Prostate gland (tissue), 2 donors: ENCODE measurements around the gene TUBAL3. TPM values are rescaled to one million over a fixed set of nuclear protein-coding genes. Genes with fewer than 3 reads are reported as not detected.
"Not testable (repeated sequence)": the region's sequence is repeated elsewhere in the genome, so short reads cannot be mapped to it uniquely, and the experiment has no call there.

ENCODE experiments used
- DNase-seq: peaks from one replicate; pipeline ENCODE4 v3.0.0-alpha.2; 2019; ENCODE audit warnings: low spot score
- H3K27ac ChIP-seq, 2 donors: fragments of 200-600 bp; sonication (generic); 2 replicates each; pipeline ENCODE4 v1.5.1; 2017 to 2019
- H3K27me3 ChIP-seq: fragments of 200-600 bp; sonication (generic); replicated peaks from 2 replicates; pipeline ENCODE4 v1.5.1; 2019; ENCODE audit not compliant: insufficient read depth
- H3K36me3 ChIP-seq, 2 donors: fragments of 200-600 bp; sonication (generic); 1 replicate in 1 of 2; 2 replicates in 1 of 2; pipeline versions ENCODE4 v1.5.1 to v1.8.1; 2017 to 2019
- H3K4me1 ChIP-seq: fragments of 200-600 bp; sonication (generic); replicated peaks from 2 replicates; pipeline ENCODE4 v1.5.1; 2019
- H3K4me3 ChIP-seq, 2 donors: fragments of 200-600 bp; sonication (generic); 2 replicates each; pipeline ENCODE4 v1.5.1; 2017 to 2019
- H3K9me3 ChIP-seq: fragments of 200-600 bp; sonication (generic); 2 replicates; pipeline ENCODE4 v1.5.1; 2017
- CTCF ChIP-seq, 4 experiments: fragments of 200-600 bp in 2 of 4; fragments of 450-650 bp in 2 of 4; sonication (generic) in 2 of 4; IDR thresholded peaks; 1 replicate in 3 of 4; 2 replicates in 1 of 4; pipeline ENCODE4 v1.5.1; 2016 to 2019; ENCODE audit warnings: antibody characterized with exemption in 4 of 4, mild to moderate bottlenecking in 2 of 4, moderate library complexity in 2 of 4
- POLR2A ChIP-seq: fragments of 450-650 bp; IDR thresholded peaks from one replicate; pipeline ENCODE4 v1.6.1; 2016; ENCODE audit warnings: antibody characterized with exemption, mild to moderate bottlenecking
- POLR2AphosphoS5 ChIP-seq: sonication (generic); formaldehyde crosslinking; IDR thresholded peaks from one replicate; pipeline ENCODE4 v1.6.1; 2017; ENCODE audit warnings: antibody characterized with exemption
- WGBS: methylation state at CpG from one replicate; pipeline ENCODE4 v1.1.5; 2018; 5-methylcytosine and 5-hydroxymethylcytosine counted together
- intact Hi-C: fragments of 100-400 bp; cut with DNase I; formaldehyde crosslinking; loops from one replicate; pipeline ENCODE4 v1.14.2; 2022
- total RNA-seq, 2 donors: library from RNA; depleted of rRNA; stranded (reverse); fragments of >200 nt; gene quantifications; one replicate each; pipeline ENCODE4 v1.1.0, GENCODE V29; 2016

TUBAL3 gene
- total RNA-seq, 2 donors from 2014 or later: 1.1 TPM; not detected in 1

- H3K27ac ChIP-seq: no peak overlapping the region
- 97% methylated on average over 1 of the region's 1 CpG for WGBS
- DNase-seq: no peak
- TF ChIP-seq CTCF (IDR thresholded peaks at IDR 0.05) (no peak), POLR2A (no peak), POLR2AphosphoS5 (no peak)
- no peaks in the 10 kb centered on the region for H3K9me3 ChIP-seq
- no peak overlapping the region for H3K4me3 ChIP-seq
- intact Hi-C loops: no loop called here
- no peaks in the 10 kb centered on the region for H3K27me3 ChIP-seq
- no peaks in the 10 kb centered on the region for H3K4me1 ChIP-seq
- no peaks in the 10 kb centered on the region for H3K36me3 ChIP-seq
Observed at GRCh38 chr10:5390607-5391205, 13.9 kb downstream of the TUBAL3 start.

GRCh38 chr10:5387169-5387568 is 17.5 kb downstream of the TUBAL3 start:
- intact Hi-C loops: loop anchor here (5.0 to 10.0 kb wide), 2 partner anchors 292 to 540 kb away; partner anchors contain the start of gene AKR1C3
- H3K4me3 ChIP-seq: no peak overlapping the region
- TF ChIP-seq CTCF (IDR thresholded peaks at IDR 0.05): no peak

GRCh38 chr10:5385224-5385623 is 19.4 kb downstream of the TUBAL3 start:
- TF ChIP-seq POLR2A: no peak
- no peak for TF ChIP-seq CTCF (IDR thresholded peaks at IDR 0.05)
- no peak for TF ChIP-seq POLR2AphosphoS5
- H3K4me1 ChIP-seq: no peaks in the 10 kb centered on the region
- no peaks in the 10 kb centered on the region for H3K27me3 ChIP-seq
- no peaks in the 10 kb centered on the region for H3K36me3 ChIP-seq
- H3K9me3 ChIP-seq: no peaks in the 10 kb centered on the region
- no peak for DNase-seq
- no peak overlapping the region for H3K27ac ChIP-seq
- no peak overlapping the region for H3K4me3 ChIP-seq
- intact Hi-C loops: loop anchor here (5.0 to 10.0 kb wide), 2 partner anchors 290 to 538 kb away; partner anchors contain the start of gene AKR1C3
- 83% methylated on average over 2 of the region's 2 CpGs for WGBS

More at GRCh38 chr10:5387169-5387568, 17.5 kb downstream of the TUBAL3 start:
- DNase-seq: no peak
- WGBS: 82% methylated on average over 5 of the region's 5 CpGs
- Histone ChIP-seq H3K27me3 (no peaks in the 10 kb centered on the region), H3K36me3 (no peaks in the 10 kb centered on the region), H3K9me3 (no peaks in the 10 kb centered on the region), H3K27ac (no peak overlapping the region), H3K4me1 (no peaks in the 10 kb centered on the region)

- H3K36me3 ChIP-seq: no peaks in the 10 kb centered on the region
- H3K27me3 ChIP-seq: no peaks in the 10 kb centered on the region
- H3K9me3 ChIP-seq: no peaks in the 10 kb centered on the region
- H3K4me1 ChIP-seq: no peaks in the 10 kb centered on the region
- WGBS: 90% methylated on average over 2 of the region's 2 CpGs
- no peak for DNase-seq
- no peak overlapping the region for H3K27ac ChIP-seq
- H3K4me3 ChIP-seq: no peak overlapping the region
- intact Hi-C loops: loop anchor here (10.0 kb wide), 1 partner anchor 286 kb away; the partner anchor contains the start of gene AKR1C3
- TF ChIP-seq CTCF (IDR thresholded peaks at IDR 0.05) (no peak), POLR2AphosphoS5 (no peak), POLR2A (no peak)
Observed at GRCh38 chr10:5381187-5381586, 23.4 kb downstream of the TUBAL3 start.

- H3K27me3 ChIP-seq, H3K4me1 ChIP-seq, H3K27ac ChIP-seq, DNase-seq, H3K4me3 ChIP-seq, H3K36me3 ChIP-seq, H3K9me3 ChIP-seq: not testable (repeated sequence)
- 92% methylated on average over 12 of the region's 12 CpGs for WGBS
- intact Hi-C loops: loop anchor here (10.0 kb wide), 1 partner anchor 286 kb away; the partner anchor contains the start of gene AKR1C3
Observed at GRCh38 chr10:5380395-5380794, 24.2 kb downstream of the TUBAL3 start.

GRCh38 chr10:5379202-5379601 is 25.4 kb downstream of the TUBAL3 start:
- intact Hi-C loops, H3K27ac ChIP-seq, H3K27me3 ChIP-seq, H3K4me1 ChIP-seq, H3K36me3 ChIP-seq, H3K9me3 ChIP-seq, H3K4me3 ChIP-seq, DNase-seq: not testable (repeated sequence)
- 92% methylated on average over 5 of the region's 5 CpGs for WGBS
